Measurements from ENCODE around the gene ADAMTSL4.
A peak's percentile ranks its signal among the peaks of the same experiment; 100 is the strongest.

ADAMTSL4 gene

DNA sequence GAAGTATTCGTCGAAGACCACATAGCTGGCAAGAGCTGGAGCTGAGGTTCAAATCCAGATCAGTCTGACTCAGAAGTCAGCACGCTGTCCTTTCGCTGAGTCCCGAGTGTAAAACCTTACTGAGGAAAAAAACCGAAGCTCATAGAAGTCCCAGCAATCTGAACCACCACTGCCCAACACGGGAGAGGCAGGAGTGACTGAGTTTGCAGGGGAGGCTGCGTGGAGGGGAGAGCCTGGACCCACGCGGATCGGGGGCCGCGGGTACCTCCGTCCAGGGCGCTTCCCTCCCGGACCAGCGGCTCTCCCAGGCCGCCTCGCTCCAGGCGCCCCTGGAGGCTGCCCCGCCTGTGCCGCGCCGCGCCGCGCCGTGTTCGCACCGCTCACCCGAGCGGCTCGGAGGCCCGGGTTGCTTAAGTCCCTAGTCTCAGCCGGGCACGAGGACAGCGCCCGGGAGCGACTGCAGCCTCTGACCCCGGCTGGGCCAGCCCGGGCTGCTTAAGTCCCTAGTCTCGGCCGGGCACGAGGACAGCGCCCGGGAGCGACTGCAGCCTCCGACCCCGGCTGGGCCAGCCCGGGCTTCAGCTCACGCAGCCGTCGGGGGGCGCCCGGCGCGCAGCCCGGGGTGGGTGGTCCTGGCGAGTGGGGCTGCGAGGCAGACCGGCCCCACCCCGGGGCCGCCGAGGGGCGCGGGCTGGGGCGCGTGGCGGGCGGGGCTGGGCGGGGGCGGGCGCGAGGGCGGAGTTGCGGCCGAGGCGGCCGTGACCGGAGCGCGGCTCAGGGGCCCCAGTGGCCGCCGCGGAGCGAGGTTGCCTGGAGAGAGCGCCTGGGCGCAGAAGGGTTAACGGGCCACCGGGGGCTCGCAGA, at the start of gene ADAMTSL4:
Gene ADAMTSL4 (plus strand): TSS at position 777 of the 864 bp plus-strand sequence. CDS start 2,881 bp downstream, outside the sequence.
- DNase-seq (ENCODE audit: low spot score) = no peak

DNA sequence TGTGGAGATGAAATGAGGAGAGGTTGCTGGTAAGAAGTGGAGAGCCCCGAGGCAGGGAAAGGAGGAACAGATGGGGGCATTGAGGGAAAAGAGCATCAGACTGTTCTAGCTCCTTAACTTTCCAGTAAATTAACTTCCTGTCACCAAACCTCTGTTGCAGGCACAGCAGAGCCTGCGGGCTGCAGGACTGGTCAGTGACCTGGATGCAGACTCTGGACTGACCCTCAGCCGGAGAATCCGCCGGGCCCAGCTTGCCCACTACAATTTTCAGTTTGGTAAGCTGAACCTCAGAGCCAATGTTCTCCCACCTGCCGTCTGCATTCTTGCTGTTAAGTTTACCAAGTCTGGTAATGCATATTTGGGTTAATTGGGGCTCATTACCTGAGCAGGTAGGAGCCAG, 43.8 kb upstream of the ADAMTSL4 start:
- no peak for DNase-seq (ENCODE audit: low spot score)

DNA sequence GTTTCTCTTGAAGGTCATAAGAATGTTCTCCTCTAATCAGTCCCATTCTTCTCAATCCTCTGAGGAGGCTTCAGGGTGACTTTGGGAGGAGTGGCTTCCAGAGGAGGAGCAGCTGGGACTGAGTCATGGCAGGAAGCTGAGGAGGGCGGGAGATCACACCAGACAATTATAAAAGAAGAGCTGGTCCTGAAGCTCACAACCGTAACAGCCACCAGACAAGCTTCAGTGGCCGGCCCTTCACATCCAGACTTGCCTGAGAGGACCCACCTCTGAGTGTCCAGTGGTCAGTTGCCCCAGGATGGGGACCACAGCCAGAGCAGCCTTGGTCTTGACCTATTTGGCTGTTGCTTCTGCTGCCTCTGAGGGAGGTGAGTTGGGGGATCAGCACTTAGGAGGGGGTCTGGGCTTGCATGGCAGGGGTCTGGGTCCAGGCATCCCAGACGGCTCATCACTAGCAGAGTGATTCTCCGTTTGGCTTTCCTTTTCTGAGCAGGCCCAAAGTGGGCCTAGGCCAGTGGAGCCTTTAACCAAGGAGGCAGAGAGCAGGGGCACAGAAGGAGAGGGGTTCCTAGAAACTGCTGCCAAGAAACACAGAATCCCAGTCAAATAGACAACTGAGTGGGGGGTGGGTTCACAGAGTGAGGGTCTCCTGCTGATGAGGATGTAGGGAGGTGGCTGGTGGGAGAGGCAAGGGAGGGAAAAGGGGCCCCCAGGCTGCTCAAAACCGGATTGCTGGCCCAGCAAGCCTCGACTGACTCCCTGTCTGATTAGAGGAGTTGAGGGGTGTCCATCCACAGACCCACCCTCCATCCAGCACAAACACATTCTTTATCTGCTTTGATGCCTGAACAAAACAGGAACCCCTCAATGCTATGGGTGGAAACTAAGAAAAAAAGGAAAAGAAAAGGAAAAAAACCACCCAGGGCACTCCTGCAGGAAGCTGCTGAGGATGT, 41.0 kb upstream of the ADAMTSL4 start, which contains the start of gene ECM1:
Gene ECM1 (plus strand): TSS at position 198 of the 953 bp plus-strand sequence. CDS start 101 bp downstream, at position 299.
- no peak for DNase-seq (ENCODE audit: low spot score)

DNA sequence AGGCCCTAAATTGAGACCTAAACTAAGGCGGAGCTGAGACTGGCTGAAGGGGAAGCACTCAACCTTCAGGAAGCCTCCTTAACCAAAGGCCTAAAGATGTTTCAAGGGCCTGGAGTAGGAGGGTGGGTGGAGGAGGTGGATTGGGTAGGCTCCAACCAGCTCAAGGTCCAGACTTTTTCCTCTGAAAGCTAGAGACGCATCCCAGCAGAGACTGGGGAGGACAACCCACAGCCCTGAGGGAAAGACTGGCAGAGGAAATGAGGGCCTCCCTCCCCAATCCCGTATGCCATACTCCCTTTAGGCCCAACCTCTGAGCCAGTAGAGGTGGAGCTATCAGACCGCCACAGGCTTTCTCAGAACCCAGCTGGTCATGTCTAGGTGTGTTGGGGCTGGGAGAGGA, 40.2 kb upstream of the ADAMTSL4 start:
- DNase-seq (ENCODE audit: low spot score) = no peak

DNA sequence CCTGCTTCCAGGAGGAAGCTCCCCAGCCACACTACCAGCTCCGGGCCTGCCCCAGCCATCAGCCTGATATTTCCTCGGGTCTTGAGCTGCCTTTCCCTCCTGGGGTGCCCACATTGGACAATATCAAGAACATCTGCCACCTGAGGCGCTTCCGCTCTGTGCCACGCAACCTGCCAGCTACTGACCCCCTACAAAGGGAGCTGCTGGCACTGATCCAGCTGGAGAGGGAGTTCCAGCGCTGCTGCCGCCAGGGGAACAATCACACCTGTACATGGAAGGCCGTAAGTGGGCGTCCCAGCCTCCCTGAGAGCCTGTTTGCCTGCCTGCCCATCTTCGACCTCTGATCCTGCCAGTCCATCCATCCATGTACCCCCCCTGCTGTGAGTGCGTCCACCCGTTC, 37.7 kb upstream of the ADAMTSL4 start:
- DNase-seq (ENCODE audit: low spot score) = no peak

DNA sequence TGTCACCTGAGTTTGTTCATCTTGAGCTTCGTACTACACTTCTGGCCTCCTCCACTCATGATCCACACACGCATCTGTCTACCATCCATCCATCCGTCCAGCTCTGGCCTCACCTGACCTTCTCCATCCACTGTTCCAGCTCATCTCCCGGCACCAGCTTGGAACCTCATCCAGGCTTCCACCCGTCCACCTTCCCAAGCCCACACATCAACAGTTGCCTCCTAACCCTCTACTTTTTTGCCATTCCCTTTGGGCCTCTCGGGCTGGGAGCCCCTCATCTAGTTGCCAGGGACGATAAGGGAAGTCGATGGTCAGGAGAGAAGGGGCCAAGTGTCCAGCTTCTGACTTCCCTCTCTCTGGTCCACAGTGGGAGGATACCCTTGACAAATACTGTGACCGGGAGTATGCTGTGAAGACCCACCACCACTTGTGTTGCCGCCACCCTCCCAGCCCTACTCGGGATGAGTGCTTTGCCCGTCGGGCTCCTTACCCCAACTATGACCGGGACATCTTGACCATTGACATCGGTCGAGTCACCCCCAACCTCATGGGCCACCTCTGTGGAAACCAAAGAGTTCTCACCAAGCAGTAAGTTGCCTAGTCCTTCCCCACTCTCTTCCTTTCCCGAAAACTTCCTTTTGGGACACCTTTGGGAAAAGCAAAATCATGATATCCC, 37.1 kb upstream of the ADAMTSL4 start:
- DNase-seq (ENCODE audit: low spot score) = no peak

DNA sequence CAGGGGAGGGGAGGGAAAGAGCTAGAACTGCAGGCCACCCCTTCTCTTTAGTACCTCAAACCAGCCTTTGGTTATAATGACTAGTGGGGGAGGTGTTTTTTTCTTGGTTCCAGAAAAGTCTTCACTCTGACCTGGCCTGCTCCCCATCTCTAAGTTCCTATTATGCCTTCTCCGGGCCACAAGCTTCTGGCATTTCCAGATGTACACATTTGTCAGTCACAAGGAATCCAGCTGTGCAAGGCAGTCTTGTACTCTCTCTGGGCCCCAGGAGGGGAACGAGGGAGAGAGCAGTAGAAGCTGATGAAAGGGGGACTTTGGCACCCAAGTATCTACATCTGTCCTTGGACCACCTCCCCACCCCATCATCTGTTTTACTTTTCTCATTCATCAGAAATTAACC, 36.4 kb upstream of the ADAMTSL4 start:
- DNase-seq (ENCODE audit: low spot score) = no peak

DNA sequence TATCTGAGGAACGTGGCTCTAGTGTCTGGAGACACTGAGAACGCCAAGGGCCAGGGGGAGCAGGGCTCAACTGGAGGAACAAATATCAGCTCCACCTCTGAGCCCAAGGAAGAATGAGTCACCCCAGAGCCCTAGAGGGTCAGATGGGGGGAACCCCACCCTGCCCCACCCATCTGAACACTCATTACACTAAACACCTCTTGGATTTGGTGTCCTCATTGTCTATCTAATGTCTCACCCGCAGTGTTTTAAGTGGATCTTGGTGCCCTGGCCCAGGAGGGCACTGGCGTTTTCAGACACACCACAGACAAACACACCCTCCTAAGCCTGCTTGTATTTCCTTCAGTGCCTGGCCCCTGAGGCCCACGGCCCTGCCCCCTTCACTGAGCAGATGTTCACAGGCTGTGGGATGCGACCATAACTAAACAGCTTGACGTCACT, 35.8 kb upstream of the ADAMTSL4 start:
- no peak for DNase-seq (ENCODE audit: low spot score)

DNA sequence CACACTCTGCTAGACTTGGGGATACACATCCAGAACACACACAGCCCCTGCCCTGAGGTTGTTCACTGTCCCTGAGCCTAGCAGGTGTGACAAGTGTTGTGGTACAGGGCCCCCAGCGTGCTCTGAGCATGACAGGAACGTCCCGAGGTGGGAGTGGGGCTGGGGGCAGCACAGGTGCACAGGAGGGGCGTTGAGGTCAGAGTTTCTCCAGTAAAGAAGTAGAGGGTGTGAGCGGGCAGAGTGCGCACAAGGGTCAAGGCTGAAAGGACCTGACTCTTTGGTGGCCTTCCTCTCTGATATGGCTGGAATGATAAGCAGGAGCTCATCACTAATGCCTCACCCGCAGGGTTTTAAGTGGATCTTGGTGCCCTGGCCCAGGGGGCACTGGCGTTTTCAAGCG, 34.9 kb upstream of the ADAMTSL4 start:
- no peak for DNase-seq (ENCODE audit: low spot score)

DNA sequence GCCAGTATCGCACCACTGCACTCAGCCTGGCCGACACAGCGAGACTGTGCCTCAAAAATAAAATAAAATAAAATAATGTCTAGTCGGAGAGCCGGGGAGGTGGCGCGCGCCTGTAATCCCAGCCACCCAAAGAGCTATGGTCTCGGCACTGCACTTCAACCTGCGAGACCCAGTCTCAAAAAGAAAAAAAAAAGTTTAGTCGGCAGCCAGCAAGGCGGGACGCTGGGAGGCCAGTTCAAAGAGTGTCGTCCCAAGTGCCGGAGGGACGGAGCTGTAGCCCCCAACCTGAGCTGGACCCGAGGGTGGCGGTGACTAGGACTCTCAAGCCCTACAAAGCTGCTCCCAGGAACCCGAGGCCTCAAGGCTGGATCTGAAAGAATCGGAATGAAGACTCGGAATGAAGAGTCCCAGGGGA, 34.3 kb upstream of the ADAMTSL4 start:
- DNase-seq (ENCODE audit: low spot score) = no peak

DNA sequence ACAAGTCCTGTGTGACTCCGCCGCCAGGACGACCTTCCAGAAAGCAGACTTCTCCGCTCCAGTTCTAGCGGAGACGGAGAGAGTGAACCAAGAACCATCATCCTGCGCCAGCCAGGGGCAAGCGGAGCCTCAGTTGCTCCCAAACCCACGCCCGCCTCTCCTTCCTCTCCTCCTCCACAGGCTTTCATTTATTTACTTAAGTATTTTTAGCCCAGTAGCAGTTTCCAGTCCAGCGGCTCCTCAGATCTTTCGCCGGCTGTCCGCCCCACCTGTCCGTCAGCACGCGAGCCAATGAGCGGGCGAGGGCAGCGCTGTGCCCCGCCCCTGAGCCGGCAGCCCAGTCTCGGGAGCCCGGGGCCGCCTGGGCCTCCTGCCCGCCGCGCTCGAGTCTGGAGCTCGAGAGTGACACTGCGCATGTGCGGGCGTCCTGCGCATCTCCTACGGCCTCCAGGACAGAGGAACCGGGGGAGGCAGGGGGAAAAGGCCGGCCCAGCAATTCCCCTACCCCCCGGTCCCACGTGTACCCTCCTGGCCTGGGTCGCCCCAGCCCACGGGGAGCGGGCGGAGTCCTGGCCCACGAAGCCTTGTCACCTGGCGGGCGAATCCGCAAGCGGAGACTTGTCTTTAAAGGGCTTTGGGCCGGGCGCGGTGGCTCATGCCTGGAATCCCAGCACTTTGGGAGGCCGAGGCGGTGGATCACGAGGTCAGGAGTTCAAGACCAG, 33.7 kb upstream of the ADAMTSL4 start, which contains the start of gene FALEC:
Gene FALEC (plus strand): TSS at position 425 of the 722 bp plus-strand sequence.
- DNase-seq (ENCODE audit: low spot score) = peak; percentile 91

DNA sequence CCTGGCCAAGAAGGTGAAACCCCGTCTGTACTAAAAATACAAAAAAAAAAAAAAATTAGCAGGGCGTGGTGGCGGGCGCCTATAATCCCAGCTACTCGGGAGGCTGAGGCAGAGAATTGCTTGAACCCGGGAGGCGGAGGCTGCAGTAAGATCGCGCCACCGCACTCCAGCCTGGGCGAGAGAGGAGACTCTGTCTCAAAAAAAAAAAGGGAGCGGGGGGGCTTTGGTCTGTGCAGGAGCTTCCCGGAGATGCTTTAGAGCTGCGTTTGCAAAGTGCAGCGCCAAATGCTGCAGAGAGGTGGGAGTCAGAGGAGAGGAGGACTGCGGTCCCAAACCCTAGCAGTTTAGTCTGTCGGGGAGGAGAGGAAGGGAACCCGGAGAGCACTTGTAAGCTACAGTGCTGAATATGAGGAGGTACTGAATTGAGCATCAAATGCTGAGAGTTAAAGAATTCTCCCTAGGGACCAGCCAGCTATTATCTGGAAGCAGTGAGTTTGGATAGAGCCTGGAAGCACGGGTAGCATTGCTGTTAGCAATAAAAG, 33.1 kb upstream of the ADAMTSL4 start:
- no peak for DNase-seq (ENCODE audit: low spot score)

DNA sequence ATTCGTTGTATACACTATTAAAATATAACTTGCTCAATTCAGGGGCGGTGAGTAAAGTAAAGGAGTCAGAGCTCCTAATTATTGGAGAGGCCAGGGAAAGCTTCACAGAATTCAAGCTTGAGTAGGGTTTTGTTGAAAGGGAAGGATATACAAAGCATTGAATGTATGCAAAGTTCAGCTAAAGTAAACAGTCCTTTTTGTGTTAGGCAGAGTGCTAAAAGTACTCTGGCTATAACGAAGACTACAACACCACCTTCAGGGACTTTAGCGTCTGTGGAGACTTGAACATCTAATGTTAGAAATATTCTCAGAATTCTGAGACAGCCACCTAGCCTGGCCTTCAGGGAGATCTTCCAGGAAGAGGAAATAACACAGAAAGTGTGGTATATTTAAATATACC, 32.6 kb upstream of the ADAMTSL4 start:
- DNase-seq (ENCODE audit: low spot score) = peak; percentile 45

DNA sequence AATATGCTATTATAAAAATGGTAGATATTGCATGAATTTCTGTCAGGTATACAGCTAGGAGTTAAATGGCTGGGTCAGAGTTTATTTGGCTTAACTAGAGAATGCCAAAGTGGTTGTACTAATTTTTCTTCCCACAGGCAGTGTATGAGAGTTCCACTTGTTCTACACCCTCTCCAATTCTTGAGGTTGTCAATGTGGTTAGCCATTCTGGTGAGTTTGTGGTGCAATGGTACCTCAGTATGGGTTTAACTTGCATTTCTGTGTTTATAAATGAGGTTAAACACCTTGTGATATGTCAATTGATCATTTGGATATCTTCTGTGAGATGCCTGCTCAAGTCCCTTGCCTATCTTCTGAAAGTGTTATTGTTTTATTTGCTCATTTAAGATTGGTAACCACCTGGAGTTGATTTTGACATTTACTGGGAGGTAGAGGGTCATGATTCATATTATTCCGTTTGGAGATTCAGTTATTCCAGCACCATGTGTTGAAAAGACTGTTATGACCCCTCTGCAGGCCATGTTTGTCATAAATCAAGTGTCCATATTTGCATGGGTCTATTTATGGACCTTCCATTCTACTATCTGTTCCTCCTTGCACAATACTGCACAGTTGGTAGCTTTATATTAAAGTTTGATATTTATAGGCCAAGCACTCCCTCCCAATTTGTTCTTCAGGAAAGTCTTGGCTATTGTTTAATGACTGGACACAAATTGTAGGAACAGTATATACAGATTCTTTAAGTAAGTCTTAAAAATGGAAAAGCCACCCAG, 27.8 kb upstream of the ADAMTSL4 start:
- no peak for DNase-seq (ENCODE audit: low spot score)

DNA sequence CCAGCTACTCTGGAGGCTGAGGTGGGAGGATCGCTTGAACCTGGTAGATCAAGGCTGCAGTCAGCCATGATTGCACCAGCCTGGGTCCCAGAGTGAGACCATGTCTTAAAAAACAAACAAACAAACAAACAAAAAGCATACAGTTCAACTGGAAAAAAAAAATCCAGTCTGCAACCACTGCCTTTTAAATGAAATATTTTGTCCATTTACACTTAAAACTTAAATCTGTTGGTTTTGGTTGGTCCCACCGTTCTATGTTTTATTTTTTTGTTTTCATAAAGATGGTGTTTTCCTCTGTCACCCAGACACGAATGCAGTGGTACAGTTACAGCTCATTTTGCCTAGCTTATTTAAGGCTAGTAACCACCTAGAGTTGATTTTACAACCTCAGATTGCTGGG, 23.9 kb upstream of the ADAMTSL4 start:
- no peak for DNase-seq (ENCODE audit: low spot score)

DNA sequence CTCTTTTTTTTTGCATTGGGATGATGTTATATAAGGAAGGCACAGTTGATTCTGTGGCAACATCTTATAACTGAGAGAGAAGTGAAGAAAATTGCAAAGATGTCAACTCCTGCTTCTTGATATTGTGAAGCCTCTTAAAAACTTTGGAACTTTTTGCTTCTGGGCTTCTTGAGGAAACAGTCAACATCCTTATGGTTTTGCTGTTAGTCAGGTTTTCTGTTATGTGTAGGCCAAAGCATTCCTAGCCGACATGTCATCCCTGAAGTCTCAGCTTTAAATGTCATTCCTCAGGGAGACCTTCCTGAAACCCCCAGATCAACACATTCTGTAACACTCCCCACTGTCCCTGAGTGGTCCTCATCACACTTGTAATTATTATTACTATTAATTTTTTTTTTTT, 21.0 kb upstream of the ADAMTSL4 start:
- DNase-seq (ENCODE audit: low spot score) = no peak

DNA sequence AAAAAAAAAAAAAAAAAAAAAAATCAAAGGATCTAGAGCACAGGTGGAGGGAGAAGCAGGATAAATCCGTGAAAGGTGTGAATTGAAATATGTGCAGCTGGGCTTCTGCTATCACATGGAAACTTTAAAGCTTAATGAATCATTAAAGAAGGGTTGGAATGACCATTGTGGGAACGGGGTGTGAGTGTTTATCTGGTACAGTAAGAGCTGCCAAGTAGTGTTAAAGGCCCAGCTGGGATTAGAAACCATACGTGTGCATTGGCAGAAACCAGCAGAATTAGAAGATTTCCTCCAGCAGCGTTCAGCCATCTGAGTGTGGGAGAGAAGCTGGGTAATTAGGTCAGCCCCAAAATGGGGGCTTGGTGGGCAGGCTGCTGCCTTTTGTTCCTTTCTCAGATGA, 20.2 kb upstream of the ADAMTSL4 start:
- DNase-seq (ENCODE audit: low spot score) = no peak

DNA sequence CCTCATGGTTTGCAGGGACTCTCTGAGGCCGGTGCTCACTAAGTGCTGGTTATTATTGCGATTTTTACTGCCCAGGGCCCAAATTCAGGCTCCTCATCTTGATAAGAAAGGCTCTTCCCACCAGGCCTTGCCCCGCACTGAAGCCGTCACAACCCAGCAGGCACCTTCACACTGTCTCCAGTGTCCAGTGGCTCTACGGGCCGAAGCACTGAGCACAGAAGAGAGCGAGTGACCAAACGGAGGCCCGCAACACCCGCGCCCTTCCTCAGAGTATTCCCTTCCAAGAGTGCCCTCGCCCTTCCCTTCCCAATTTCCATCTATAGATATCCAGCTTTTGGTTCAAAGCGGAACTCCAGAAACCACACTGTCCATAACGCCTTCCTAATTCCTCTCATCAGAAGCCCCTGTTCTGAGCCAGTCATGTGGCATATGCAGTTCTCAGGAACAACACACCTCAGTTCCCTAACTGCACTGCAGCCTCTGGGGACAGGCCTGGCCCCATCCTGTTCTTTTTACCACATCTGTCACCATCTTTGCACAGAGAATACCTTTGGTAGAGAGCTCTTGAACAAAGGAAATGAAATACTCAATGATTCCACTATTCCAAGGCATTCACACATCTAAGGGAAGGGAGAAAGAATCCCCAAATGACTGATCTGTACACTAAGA, 18.6 kb upstream of the ADAMTSL4 start:
- DNase-seq (ENCODE audit: low spot score) = no peak

DNA sequence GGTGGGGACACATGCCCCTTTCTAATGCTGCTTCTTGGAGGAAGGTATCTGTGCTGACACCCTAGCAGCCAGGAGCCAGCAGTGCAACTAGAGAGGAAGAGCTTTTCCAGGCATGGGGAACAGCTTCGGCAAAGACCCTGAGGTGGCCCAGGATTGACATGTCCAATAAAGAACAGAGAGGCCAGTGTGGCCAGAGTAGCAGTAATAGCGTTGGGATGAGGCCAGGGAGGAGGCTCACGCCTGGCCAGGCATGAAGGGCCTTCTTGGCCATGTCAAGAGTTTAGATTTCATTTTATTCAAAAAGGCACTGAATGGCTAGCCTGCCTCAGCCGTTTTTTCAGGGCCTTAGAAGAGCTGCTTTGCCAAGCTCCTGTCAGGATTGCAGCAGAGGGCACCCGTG, 16.3 kb upstream of the ADAMTSL4 start:
- no peak for DNase-seq (ENCODE audit: low spot score)

DNA sequence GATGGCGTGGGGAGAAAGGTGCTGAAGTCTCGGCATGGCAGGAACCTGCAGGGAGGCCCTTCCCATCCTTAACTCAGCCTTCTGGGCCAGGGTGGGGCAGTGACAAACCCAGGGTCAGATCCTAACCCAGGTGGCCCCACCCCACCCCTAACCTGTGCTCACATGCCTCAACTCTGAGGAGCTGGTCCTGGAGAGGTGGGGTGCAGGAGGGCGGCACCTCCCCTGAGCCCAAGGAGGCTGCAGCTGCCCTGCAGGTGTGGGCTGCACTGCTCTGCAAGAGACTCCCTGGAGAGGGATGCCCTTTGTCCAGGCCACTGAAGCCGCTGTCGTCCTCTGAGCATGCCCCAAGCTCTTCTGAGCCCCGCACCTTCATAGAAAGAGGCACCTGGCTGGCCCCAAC, 15.2 kb upstream of the ADAMTSL4 start:
- no peak for DNase-seq (ENCODE audit: low spot score)

Data from CD4-positive, alpha-beta T cell treated with Interleukin-15 for 4 hours (primary cell).